GM12892 (cell line): ENCODE measurements around the gene CDC42BPB.
"Not testable (repeated sequence)": the region's sequence is repeated elsewhere in the genome, so short reads cannot be mapped to it uniquely, and the experiment has no call there.

ENCODE experiments used
- POLR2A ChIP-seq: IDR thresholded peaks from 2 replicates; pipeline ENCODE4 v1.6.1; 2011; ENCODE audit warnings: low read depth, low read length, control low read depth
- TAF1 ChIP-seq: IDR thresholded peaks from 2 replicates; pipeline ENCODE4 v1.6.1; 2011; ENCODE audit warnings: low read depth, mild to moderate bottlenecking, control low read depth, low read length, borderline replicate concordance

DNA sequence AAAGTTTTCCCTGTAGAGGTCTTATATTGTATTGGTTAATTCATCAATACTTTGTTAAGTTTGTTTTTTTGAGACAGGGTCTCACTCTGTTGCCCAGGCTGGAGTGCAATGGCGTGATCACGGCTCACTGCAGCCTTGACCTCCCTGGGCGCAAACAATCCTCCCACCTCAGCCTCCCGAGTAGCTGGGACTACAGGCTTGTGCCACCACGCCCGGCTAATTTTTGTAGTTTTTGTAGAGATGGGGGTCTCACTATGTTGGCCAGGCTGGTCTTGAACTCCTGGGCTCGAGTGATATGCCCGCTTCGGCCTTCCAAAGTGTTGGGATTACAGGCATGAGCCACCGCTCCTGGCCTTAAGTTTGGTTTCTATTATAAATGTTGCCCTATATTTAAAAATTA is 130.5 kb downstream of the CDC42BPB start:
- not testable (repeated sequence) for TF ChIP-seq POLR2A, TAF1
